BE2C (cell line): Measurements from ENCODE around the gene ELP1.

Source experiments
- DNase-seq: peaks from one replicate; pipeline ENCODE4 v3.0.0-alpha.2; 2020
- H3K27me3 ChIP-seq: fragments of 250-450 bp; sonication (Bioruptor Pico); 2 replicates; pipeline ENCODE4 v1.5.1; 2020; ENCODE audit warnings: mild to moderate bottlenecking
- H3K36me3 ChIP-seq: fragments of 250-450 bp; sonication (Bioruptor Pico); 2 replicates; pipeline ENCODE4 v1.5.1; 2020; ENCODE audit warnings: mild to moderate bottlenecking
- H3K4me1 ChIP-seq: fragments of 250-450 bp; sonication (Bioruptor Pico); 2 replicates; pipeline ENCODE4 v1.5.1; 2020
- H3K4me3 ChIP-seq: 2 replicates; pipeline ENCODE4 v1.5.1; 2011; ENCODE audit warnings: low read depth, low read length
- H3K9me3 ChIP-seq: fragments of 250-450 bp; sonication (Bioruptor Pico); 2 replicates; pipeline ENCODE4 v1.5.1; 2020
- TF ChIP-seq, protein P1 (sequence below): IDR thresholded peaks from 2 replicates; pipeline ENCODE4 v1.5.1; 2012; ENCODE audit warnings: mild to moderate bottlenecking, low read depth, low read length

The ELP1 gene

DNA sequence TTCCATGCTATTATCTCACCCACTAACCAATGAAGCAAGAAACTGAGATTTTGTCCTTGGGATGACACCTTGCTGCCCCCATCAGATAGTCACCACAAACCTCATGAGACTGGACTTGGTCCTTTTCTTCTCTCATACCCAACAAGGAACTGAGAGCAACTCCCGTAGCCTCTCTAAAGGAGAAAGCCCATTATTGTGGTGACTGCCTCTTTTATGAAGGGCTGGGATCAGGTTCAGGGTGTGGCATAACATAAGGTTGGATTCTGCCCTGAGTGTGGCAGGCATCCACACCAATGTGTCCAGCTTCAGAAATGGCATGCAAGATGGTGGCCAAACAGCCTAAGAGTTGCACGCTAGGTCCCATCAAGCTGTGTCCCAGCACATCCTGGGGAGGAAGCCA is 73.2 kb downstream of the ELP1 start:
- Histone ChIP-seq H3K4me3 (no peak overlapping the region), H3K27me3 (no peaks in the 10 kb centered on the region), H3K36me3 (no peaks in the 10 kb centered on the region), H3K4me1 (no peaks in the 10 kb centered on the region), H3K9me3 (no peaks in the 10 kb centered on the region)
- no peak for DNase-seq
- TF ChIP-seq, protein P1, sequence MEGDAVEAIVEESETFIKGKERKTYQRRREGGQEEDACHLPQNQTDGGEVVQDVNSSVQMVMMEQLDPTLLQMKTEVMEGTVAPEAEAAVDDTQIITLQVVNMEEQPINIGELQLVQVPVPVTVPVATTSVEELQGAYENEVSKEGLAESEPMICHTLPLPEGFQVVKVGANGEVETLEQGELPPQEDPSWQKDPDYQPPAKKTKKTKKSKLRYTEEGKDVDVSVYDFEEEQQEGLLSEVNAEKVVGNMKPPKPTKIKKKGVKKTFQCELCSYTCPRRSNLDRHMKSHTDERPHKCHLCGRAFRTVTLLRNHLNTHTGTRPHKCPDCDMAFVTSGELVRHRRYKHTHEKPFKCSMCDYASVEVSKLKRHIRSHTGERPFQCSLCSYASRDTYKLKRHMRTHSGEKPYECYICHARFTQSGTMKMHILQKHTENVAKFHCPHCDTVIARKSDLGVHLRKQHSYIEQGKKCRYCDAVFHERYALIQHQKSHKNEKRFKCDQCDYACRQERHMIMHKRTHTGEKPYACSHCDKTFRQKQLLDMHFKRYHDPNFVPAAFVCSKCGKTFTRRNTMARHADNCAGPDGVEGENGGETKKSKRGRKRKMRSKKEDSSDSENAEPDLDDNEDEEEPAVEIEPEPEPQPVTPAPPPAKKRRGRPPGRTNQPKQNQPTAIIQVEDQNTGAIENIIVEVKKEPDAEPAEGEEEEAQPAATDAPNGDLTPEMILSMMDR: no peak

DNA sequence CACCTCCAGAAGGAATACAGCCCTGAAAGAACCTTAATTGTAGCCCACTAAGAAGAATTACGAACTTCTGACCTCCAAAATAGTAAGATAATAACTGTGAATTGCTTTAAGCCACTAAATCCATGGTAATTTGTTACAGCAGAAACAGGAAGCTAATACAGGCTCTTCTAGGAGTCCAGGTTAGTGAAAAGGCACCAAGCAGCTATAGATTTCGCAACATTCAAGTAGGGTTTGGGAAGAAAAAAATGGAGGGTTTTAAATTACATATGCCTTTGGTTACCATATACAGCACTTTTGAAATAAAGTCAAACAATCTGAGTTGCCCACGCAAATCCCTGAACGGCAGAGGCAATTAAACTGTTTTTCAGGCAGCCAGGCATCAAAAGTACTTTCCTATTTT is 73.6 kb downstream of the ELP1 start:
- Histone ChIP-seq H3K9me3 (no peaks in the 10 kb centered on the region), H3K4me3 (no peak overlapping the region), H3K27me3 (no peaks in the 10 kb centered on the region), H3K4me1 (no peaks in the 10 kb centered on the region), H3K36me3 (no peaks in the 10 kb centered on the region)
- TF ChIP-seq, protein P1: no peak
- DNase-seq: no peak

DNA sequence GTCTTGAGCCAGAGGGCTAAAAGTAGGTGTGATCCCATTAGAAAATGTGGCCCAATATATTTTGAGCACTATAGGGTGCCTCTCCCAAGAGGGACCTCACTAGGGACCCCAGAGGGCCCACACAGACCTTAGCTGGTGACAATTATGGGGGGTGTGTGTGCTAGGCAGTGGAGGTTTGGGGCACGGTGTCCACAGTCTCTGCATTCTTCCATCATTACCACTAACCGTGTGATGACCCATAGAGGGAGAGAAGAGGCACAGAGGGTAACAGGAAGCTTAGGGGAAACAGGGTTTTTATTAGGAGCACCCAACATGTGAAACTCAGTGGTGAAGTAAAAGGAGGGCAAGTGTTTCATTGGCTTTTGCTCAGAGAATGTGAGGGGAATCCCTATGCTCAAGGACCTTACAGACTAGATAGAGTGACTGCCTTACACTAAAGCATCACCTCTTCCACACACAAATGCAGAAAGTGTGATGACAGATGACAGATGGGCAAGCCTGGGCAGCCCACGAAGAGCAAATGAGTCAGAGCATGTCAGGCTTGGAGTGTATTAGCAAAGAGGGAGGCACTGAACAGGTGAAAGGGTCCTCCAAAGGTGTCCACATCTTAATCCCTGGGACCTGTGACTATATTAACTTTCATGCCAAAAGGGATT is 74.3 kb downstream of the ELP1 start:
- Histone ChIP-seq H3K27me3 (no peaks in the 10 kb centered on the region), H3K36me3 (no peaks in the 10 kb centered on the region), H3K4me3 (no peak overlapping the region), H3K9me3 (no peaks in the 10 kb centered on the region), H3K4me1 (no peaks in the 10 kb centered on the region)
- no peak for DNase-seq
- TF ChIP-seq, protein P1: no peak

DNA sequence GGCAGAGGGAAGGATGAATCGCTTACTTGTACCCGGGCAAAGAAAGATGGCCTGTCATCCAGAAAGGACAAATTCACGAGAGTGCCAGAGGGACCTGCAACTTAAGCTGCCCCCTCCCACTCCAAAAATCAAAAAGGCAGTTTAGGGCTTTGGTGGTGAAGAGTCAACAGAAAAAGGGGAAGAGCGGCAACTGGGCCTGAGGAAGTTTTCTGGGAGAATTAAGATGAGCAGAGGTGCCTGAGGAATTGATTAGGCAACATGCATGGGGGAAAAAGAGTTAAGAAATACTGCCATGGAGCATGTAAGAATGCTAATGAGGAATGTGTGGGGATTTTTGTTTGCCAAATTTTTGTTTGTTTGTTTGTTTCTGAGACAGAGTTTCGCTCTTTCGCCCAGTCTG is 76.4 kb downstream of the ELP1 start:
- no peak for DNase-seq
- Histone ChIP-seq H3K4me3 (no peak overlapping the region), H3K4me1 (no peaks in the 10 kb centered on the region), H3K36me3 (no peaks in the 10 kb centered on the region), H3K9me3 (no peaks in the 10 kb centered on the region), H3K27me3 (no peaks in the 10 kb centered on the region)
- TF ChIP-seq, protein P1: no peak

DNA sequence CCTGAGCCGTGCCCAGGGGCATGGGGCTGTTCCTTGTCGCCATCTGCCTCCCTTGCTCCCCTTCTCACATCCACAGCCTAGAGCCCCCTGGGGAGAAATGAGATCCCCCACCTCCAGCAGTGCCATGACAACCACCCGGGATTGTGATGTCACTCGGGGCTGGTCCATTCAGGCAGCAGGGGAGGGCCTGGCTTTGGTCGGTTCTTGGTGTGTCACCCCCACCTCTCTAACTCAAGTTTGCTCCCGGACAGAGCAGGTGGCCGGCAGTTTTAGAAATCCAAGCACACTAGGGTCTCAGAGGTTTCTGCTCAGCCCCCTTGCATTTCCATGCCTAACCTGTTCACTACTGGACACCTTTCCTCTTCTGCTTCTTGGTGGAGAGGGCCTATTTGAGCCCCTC is 78.0 kb downstream of the ELP1 start, which contains the start of gene ACTL7B:
TSS of gene ACTL7B (minus strand) at position 99 of the 400 bp plus-strand sequence. CDS start at position 43, 56 bp downstream.
- Histone ChIP-seq H3K36me3 (no peaks in the 10 kb centered on the region), H3K27me3 (no peaks in the 10 kb centered on the region), H3K4me3 (no peak within 1 kb of the TSS), H3K9me3 (no peaks in the 10 kb centered on the region), H3K4me1 (no peaks in the 10 kb centered on the region)
- TF ChIP-seq, protein P1: no peak
- no peak for DNase-seq

DNA sequence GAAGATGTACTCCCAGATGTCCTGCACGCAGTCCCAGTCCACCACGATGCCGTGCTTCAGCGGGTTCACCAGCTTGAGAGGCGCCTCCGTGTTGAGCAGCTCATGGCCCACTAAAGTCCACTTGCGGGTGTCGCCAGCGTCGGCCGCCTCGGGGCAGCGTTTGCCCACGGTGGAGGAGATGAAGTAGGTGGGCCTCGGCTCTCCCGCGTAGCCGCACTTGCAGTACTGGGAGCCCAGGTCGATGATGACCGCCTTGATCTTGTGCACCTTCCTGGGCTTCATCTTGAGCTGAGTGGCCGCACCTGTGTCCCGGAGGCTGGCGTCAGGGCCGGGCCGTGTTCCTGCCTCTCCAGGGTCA is 78.4 kb downstream of the ELP1 start:
- H3K4me3 ChIP-seq: no peak overlapping the region
- no peak for DNase-seq
- H3K36me3 ChIP-seq: no peaks in the 10 kb centered on the region
- no peaks in the 10 kb centered on the region for H3K4me1 ChIP-seq
- H3K9me3 ChIP-seq: no peaks in the 10 kb centered on the region
- TF ChIP-seq, protein P1: no peak
- no peaks in the 10 kb centered on the region for H3K27me3 ChIP-seq
